GM21447 (cell line): ENCODE results near the gene TOMM7.
"Not testable (repeated sequence)": the region's sequence is repeated elsewhere in the genome, so short reads cannot be mapped to it uniquely, and the experiment has no call there.

ENCODE experiments used
- ATAC-seq: cut with Tn5 transposase; IDR thresholded peaks from one replicate; pipeline ENCODE4 v1.9.1; 2021; ENCODE audit not compliant: unreplicated experiment

Gene TOMM7

GRCh38 chr7:22823142-22823497 lies 471 bp upstream of the TOMM7 start:
- ATAC-seq: no peak

- ATAC-seq: no peak
Observed at GRCh38 chr7:22821702-22822485, 755 bp downstream of the TOMM7 start.

GRCh38 chr7:22819476-22819875 lies 3.2 kb downstream of the TOMM7 start:
- no peak for ATAC-seq

GRCh38 chr7:22814261-22815208 lies 8.1 kb downstream of the TOMM7 start:
- no peak for ATAC-seq

- ATAC-seq: no peak
Observed at GRCh38 chr7:22812353-22812752, 10.3 kb downstream of the TOMM7 start.

GRCh38 chr7:22811746-22812280 lies 10.8 kb downstream of the TOMM7 start:
- ATAC-seq: no peak

- no peak for ATAC-seq
Observed at GRCh38 chr7:22810843-22811242, 11.8 kb downstream of the TOMM7 start.

- no peak for ATAC-seq
Observed at GRCh38 chr7:22809902-22810642, 12.6 kb downstream of the TOMM7 start.

- no peak for ATAC-seq
Observed at GRCh38 chr7:22808140-22808539, 14.5 kb downstream of the TOMM7 start.

- ATAC-seq: no peak
Observed at GRCh38 chr7:22806752-22807151, 15.9 kb downstream of the TOMM7 start.

GRCh38 chr7:22805227-22805626 lies 17.4 kb downstream of the TOMM7 start:
- no peak for ATAC-seq

- ATAC-seq: not testable (repeated sequence)
Observed at GRCh38 chr7:22802831-22803230, 19.8 kb downstream of the TOMM7 start.

- ATAC-seq: no peak
Observed at GRCh38 chr7:22802426-22802825, 20.2 kb downstream of the TOMM7 start.

GRCh38 chr7:22801912-22802311 lies 20.7 kb downstream of the TOMM7 start:
- ATAC-seq: no peak

GRCh38 chr7:22799633-22800032 lies 23.0 kb downstream of the TOMM7 start:
- ATAC-seq: no peak

GRCh38 chr7:22793593-22794462 lies 28.8 kb downstream of the TOMM7 start:
- no peak for ATAC-seq

GRCh38 chr7:22791204-22792158 lies 31.2 kb downstream of the TOMM7 start:
- no peak for ATAC-seq

GRCh38 chr7:22790640-22791039 lies 32.0 kb downstream of the TOMM7 start:
- not testable (repeated sequence) for ATAC-seq

- ATAC-seq: no peak
Observed at GRCh38 chr7:22787951-22788350, 34.7 kb downstream of the TOMM7 start.
